Activated T-cell treated with anti-CD3 and anti-CD28 coated beads, Interleukin-2, amount 50 U/mL, for 4 hours (primary cell): ENCODE measurements around the gene CLDN10. TPM values are rescaled to one million over a fixed set of nuclear protein-coding genes. Genes with fewer than 3 reads are reported as not detected.
A peak's percentile ranks its signal among the peaks of the same experiment; 100 is the strongest.
"Not testable (repeated sequence)": the region's sequence is repeated elsewhere in the genome, so short reads cannot be mapped to it uniquely, and the experiment has no call there.

Experiments used
- ATAC-seq, 2 donors: fragments of 200-7000 bp; cut with Tn5 transposase; one replicate each; pipeline ENCODE4 v1.10.0; 2021
- DNase-seq: peaks from one replicate; pipeline ENCODE4 v3.0.0-alpha.2; 2020
- H3K27me3 Mint-ChIP-seq: one replicate; pipeline ENCODE4 v1.8.0; 2021; ENCODE audit warnings: low read depth, mixed read lengths
- H3K36me3 Mint-ChIP-seq: one replicate; pipeline ENCODE4 v1.8.0; 2022; ENCODE audit warnings: mixed read lengths; ENCODE audit not compliant: insufficient read depth
- H3K4me1 Mint-ChIP-seq: one replicate; pipeline ENCODE4 v1.8.0; 2021; ENCODE audit warnings: low read depth, mixed read lengths
- H3K4me3 Mint-ChIP-seq: one replicate; pipeline ENCODE4 v1.8.0; 2021; ENCODE audit warnings: mild to moderate bottlenecking, moderate library complexity, mixed read lengths
- H3K9me3 Mint-ChIP-seq: one replicate; pipeline ENCODE4 v1.8.0; 2021; ENCODE audit warnings: mixed read lengths
- total RNA-seq, 3 donors: library from RNA; stranded (reverse); gene quantifications; one replicate each; pipeline ENCODE4 v1.2.1, GENCODE V29; 2021

CLDN10 gene
- total RNA-seq, 3 donors from 2014 or later, result not detected

DNA sequence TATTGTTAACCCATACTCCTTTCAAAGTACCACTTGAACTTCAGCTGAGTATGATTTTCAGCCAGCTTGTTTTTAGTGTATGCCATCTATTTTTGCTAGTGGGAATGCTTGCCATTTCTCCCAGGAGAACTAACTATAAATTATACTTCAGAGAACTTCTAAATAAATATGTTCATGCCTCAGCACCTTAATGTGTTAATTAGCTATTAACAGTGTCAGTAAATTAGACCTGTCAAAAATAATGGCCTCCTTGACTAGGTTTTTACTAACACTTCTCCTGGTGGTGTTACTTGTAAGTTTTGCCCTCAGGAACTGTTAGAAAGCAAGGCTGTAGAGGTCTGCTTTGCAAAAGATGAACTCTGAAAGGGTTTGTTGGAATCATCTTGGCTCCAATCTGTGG, 4.5 kb downstream of the CLDN10 start:
- Mint-ChIP-seq H3K27me3 (peaks cover 47% of the 10 kb centered on the region), H3K4me1 (peaks cover 6% of the 10 kb centered on the region), H3K9me3 (no peaks in the 10 kb centered on the region), H3K4me3 (no peak overlapping the region), H3K36me3 (no peaks in the 10 kb centered on the region)
- no peak for DNase-seq
- no peak for ATAC-seq

DNA sequence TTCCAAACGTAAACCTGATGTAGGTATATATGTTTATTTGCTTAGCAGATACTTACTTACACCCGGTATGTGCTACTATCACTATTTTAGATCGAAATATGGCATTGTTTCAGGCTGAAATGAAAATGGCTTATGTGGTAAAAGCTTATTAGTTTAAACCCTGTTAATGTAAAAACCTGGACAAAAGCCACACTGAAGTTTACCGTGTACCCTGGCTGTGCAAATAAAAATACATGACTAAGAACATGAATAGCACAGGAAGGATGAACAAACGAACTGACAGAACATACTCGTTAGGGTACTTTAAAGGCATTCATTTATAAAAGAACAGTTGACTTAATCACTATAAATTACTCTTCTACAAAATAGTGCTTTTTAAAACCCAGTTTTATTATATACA, 6.6 kb downstream of the CLDN10 start:
- Mint-ChIP-seq H3K27me3 (peaks cover 35% of the 10 kb centered on the region), H3K4me3 (no peak overlapping the region), H3K36me3 (no peaks in the 10 kb centered on the region), H3K4me1 (no peaks in the 10 kb centered on the region), H3K9me3 (no peaks in the 10 kb centered on the region)
- ATAC-seq (no peak), DNase-seq (no peak)

DNA sequence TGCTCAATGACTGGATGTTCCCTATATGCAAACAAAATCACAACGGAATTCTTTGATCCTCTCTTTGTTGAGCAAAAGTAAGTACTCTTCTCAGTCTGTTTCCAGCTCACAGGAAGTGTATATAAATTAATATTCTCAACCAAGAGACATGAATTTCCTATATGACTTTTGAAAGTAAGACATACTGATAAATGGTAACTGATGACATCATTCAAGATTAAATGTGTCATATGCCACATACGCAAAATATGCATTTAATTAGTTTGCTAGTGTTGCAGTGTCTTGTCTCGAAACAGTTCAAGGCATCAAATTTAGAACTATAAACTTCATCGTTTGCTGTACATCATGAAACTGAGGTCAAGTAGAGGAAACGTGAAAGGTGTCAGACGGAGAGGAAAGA, 7.9 kb downstream of the CLDN10 start:
- no peak for DNase-seq
- Mint-ChIP-seq H3K36me3 (no peaks in the 10 kb centered on the region), H3K27me3 (peaks cover 27% of the 10 kb centered on the region), H3K4me3 (no peak overlapping the region), H3K9me3 (no peaks in the 10 kb centered on the region), H3K4me1 (no peaks in the 10 kb centered on the region)
- ATAC-seq, result no peak

DNA sequence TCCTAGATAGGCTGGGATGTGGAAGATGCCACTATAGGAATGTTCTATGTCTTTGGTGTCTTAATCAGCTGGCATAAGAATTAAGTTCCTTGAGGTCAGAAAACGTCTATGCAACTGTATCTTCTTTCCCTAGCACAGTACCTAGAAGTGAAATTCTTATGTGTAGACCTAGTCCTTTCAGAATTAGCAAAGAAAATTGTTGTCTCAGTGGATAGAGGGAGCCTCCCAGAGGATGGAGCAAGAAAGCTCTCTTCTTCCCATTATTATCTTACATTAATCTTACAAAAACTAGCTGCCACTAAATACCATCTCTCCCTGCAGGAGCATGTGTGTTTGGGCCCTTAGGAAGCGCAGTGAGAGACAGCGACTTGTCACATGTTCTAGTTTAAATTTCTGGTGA, 11.6 kb downstream of the CLDN10 start:
- DNase-seq (no peak), ATAC-seq (no peak)
- no peaks in the 10 kb centered on the region for H3K9me3 Mint-ChIP-seq
- H3K27me3 Mint-ChIP-seq, result peaks cover 18% of the 10 kb centered on the region
- H3K4me3 Mint-ChIP-seq, result no peak overlapping the region
- H3K4me1 Mint-ChIP-seq, result no peaks in the 10 kb centered on the region
- H3K36me3 Mint-ChIP-seq, result no peaks in the 10 kb centered on the region

DNA sequence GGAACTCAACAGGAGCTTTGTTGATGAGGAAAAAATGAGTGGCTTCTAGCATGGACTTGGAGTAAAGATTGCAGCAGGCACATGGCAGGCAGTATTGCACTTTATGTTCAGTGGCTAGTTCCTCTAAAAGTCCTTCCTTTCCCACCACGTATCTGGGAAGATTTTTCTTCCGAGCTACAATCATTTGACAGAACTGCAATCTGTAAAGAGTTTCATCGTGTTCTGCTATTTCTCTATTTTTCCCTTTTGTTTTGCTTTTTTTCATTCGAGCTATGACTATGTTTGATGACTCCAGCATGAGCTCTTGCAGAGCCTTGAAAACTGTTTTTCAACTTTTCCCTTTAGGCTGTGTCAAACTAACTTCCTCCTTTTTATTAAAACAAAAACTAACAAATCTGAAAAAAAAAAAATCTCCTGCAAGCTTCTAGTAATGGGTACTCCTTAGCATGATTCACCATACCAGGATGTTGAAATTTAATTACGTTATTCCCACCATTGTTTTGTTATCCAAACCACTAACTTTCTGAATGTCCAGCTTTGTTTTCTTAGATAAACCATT, 12.3 kb downstream of the CLDN10 start:
- no peak for ATAC-seq
- Mint-ChIP-seq H3K36me3 (no peaks in the 10 kb centered on the region), H3K9me3 (no peaks in the 10 kb centered on the region), H3K4me3 (no peak overlapping the region), H3K4me1 (no peaks in the 10 kb centered on the region), H3K27me3 (peaks cover 15% of the 10 kb centered on the region)
- no peak for DNase-seq

DNA sequence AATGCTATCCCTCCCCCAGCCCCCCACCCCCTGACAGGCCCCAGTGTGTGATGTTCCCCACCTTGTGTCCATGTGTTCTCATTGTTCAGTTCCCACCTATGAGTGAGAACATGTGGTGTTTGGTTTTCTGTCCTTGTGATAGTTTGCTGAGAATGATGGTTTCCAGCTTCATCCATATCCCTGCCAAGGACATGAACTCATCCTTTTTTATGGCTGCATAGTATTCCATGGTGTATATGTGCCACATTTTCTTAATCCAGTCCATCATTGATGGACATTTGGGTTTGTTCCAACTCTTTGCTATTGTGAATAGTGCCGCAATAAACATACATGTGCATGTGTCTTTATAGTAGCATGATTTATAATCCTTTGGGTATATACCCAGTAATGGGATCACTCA, 13.2 kb downstream of the CLDN10 start:
- DNase-seq, H3K36me3 Mint-ChIP-seq, H3K4me3 Mint-ChIP-seq: not testable (repeated sequence)

DNA sequence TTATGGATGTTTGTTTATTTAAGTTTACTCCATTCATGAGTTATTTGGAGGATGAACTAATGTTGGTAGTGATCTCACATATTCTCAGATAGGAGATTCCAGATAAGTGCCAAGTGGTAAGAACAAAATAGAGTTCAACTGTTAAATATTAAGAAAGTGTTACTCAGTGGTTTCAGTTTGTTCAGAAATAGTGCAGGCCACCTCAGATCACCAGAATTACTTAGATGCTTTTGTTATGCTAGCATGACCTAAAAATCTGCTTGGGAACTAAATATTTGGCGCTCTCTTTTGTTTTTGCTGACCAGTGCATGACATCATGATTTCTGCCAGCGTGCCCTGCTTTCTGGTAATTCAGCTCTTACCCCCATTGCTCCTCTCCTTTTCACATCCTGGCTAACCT, 15.6 kb downstream of the CLDN10 start:
- no peak overlapping the region for H3K4me3 Mint-ChIP-seq
- no peaks in the 10 kb centered on the region for H3K4me1 Mint-ChIP-seq
- ATAC-seq (no peak), DNase-seq (no peak)
- peaks cover 22% of the 10 kb centered on the region for H3K27me3 Mint-ChIP-seq
- H3K9me3 Mint-ChIP-seq, result no peaks in the 10 kb centered on the region
- no peaks in the 10 kb centered on the region for H3K36me3 Mint-ChIP-seq

More for the DNA sequence above, 13.2 kb downstream of the CLDN10 start:
- not testable (repeated sequence) for H3K9me3 Mint-ChIP-seq, ATAC-seq, H3K4me1 Mint-ChIP-seq
- peaks cover 16% of the 10 kb centered on the region for H3K27me3 Mint-ChIP-seq

DNA sequence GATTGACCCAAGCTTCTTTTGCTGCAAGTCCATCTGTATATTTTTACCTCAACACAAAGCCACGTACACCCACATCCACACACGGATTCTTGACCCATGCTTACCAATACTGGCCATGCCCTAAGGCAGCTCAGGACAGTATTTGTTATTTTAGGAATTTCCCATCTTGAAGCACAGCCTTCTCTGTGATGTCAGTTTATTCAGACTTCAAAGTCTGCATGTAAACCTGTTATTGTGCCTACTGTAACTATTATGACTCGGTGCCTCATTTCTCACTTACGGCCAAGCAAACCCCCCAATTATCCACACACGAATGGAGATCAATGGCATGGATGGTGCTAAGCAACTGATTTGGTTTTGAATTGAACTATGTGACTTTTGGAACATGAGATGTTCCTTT, 17.5 kb downstream of the CLDN10 start:
- Mint-ChIP-seq H3K4me1 (no peaks in the 10 kb centered on the region), H3K36me3 (no peaks in the 10 kb centered on the region), H3K27me3 (peaks cover 27% of the 10 kb centered on the region), H3K4me3 (no peak overlapping the region), H3K9me3 (no peaks in the 10 kb centered on the region)
- DNase-seq (no peak), ATAC-seq (no peak)

DNA sequence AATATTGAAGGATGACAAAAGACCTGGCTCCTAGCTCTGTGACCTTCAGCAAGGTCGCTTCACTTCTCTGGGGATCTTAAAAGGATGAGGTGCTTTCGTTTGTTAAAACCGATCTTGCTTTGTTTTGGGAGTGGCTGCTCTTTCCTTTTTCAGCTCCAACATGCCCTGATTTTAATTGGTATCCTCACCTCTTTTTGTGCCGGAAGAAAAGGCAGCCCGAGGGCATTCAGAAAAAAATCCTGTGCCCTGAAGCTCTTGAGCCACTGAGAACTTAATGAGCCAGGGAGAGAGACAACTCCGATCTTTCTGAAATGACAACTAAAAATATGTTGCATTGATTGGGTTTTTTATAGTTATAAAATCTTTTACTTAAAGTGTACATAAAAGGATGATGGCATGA, 19.4 kb downstream of the CLDN10 start:
- H3K4me1 Mint-ChIP-seq, result no peaks in the 10 kb centered on the region
- no peak overlapping the region for H3K4me3 Mint-ChIP-seq
- ATAC-seq, result no peak
- DNase-seq, result no peak
- no peaks in the 10 kb centered on the region for H3K9me3 Mint-ChIP-seq
- no peaks in the 10 kb centered on the region for H3K36me3 Mint-ChIP-seq
- H3K27me3 Mint-ChIP-seq, result peaks cover 27% of the 10 kb centered on the region

DNA sequence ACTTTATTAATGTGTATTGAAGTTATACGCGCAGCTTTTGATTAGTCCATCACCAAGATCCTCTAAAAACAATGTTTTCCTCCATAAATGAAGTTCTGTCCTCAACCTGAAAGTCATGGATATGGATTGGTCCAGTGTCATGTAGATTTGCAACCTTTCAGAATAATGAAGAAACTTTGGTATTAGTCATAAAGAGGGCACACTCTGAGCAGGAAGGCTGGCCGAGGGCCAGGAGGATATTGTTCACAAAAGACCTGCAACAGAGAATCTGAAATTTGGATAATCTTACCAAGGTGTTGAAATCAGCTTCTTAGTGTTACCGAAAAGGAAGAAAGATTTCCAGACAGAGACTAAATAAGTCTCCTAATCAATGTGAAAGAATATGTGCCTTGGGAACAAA, 20.7 kb downstream of the CLDN10 start:
- Mint-ChIP-seq H3K36me3 (no peaks in the 10 kb centered on the region), H3K27me3 (peaks cover 22% of the 10 kb centered on the region), H3K9me3 (no peaks in the 10 kb centered on the region), H3K4me3 (no peak overlapping the region), H3K4me1 (no peaks in the 10 kb centered on the region)
- DNase-seq, result no peak
- ATAC-seq, result no peak

DNA sequence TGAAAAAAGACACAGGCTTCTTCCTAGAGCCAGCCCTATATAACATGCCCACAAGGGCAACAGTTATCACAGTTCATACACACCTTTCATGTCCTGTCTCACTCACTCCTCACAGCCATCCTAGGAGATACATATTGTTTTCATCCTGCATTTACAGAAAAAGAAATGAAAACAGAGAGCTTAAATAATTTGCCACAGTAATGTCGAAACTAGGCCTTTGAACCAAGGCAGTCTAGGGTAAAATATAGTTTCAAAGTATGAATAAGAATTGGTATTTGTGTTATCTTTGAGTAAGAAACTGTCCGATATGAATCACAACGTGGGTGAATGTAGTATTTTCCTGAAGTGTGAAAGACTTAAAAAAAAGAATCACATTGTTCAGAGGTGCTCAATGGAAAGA, 26.8 kb downstream of the CLDN10 start:
- H3K4me1 Mint-ChIP-seq, result no peaks in the 10 kb centered on the region
- no peaks in the 10 kb centered on the region for H3K36me3 Mint-ChIP-seq
- no peak for DNase-seq
- H3K27me3 Mint-ChIP-seq, result peaks cover 10% of the 10 kb centered on the region
- H3K4me3 Mint-ChIP-seq, result no peak overlapping the region
- ATAC-seq, result peak; percentile 30 to 63
- no peaks in the 10 kb centered on the region for H3K9me3 Mint-ChIP-seq

DNA sequence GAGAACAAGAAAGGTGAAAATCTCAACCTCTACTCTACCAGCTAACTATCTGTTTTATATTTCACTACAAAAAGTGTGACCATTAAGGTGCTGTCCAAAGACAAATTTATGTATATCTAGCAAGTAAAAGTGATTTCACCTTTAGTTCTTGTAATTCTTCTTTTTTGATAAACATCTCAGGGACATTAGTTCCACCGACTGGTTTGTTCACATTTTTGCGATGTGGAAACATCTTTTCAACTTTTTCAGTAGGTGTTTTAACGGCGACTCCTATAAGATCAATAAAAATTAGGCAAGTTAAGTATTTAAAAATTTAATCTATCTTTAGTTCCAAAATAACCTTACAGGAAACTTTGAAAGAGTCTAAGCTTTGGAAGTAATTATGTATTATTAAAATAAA, 33.3 kb downstream of the CLDN10 start:
- Mint-ChIP-seq H3K4me3 (no peak overlapping the region), H3K4me1 (no peaks in the 10 kb centered on the region), H3K27me3 (peaks cover 11% of the 10 kb centered on the region), H3K36me3 (no peaks in the 10 kb centered on the region), H3K9me3 (no peaks in the 10 kb centered on the region)
- ATAC-seq (no peak), DNase-seq (no peak)

DNA sequence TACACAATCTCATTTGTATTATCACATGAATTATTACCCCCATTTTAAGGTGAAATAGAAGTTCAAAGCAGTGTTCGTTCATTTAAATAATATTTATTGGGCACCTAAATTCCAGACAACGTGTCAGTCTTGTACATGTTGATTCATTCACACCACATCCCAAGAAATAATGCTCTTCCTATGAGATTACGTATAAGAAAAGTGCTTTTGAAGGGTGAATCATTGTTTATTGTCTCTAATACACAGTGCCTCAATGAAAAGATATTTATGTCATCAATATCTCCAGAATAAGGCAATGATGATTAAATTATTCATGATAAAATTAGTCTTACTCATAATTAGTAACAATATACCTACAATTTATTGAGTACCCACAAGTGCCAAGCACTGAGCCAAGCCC, 35.6 kb downstream of the CLDN10 start:
- no peaks in the 10 kb centered on the region for H3K9me3 Mint-ChIP-seq
- no peak overlapping the region for H3K4me3 Mint-ChIP-seq
- no peaks in the 10 kb centered on the region for H3K36me3 Mint-ChIP-seq
- DNase-seq, result no peak
- peaks cover 11% of the 10 kb centered on the region for H3K27me3 Mint-ChIP-seq
- no peaks in the 10 kb centered on the region for H3K4me1 Mint-ChIP-seq
- ATAC-seq, result no peak

DNA sequence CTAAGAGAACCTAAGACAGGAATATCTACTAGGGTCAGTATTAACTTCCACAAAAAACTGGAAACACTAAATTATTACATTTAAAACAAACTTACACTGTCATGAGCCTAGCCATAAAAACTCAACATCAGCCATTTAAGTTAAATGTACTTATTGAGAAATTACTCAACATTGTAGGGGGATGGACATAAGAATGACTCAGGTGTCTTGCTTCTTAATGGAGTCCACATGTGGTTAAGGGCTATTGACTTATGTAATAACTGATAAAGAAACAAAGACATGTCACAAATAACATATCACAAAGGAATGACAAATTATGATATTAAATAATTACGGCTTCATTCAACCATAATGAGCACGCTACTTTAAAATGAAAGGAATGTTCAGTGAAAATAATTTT, 36.2 kb downstream of the CLDN10 start:
- H3K36me3 Mint-ChIP-seq, result no peaks in the 10 kb centered on the region
- H3K4me1 Mint-ChIP-seq, result no peaks in the 10 kb centered on the region
- no peak overlapping the region for H3K4me3 Mint-ChIP-seq
- DNase-seq, result no peak
- H3K9me3 Mint-ChIP-seq, result no peaks in the 10 kb centered on the region
- peaks cover 11% of the 10 kb centered on the region for H3K27me3 Mint-ChIP-seq
- no peak for ATAC-seq

DNA sequence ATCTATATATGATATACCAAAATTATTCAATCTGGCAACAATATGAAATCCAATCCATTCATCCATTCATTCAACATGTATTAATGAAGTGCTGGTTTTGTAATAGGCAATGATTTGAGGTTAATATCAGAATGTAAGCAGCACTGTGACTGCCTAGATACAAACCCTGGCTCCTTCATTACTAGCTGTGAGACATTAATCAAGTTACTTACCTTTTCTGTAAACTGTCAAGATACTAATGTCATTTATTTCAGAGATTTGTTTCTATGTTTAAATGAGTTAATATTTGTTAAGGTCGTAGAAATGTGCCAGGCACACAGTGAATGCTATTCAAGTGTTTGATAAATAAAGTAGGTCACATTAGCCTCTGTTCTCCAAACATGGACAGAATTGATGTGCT, 40.9 kb downstream of the CLDN10 start:
- Mint-ChIP-seq H3K4me3 (no peak overlapping the region), H3K27me3 (peaks cover 11% of the 10 kb centered on the region), H3K9me3 (no peaks in the 10 kb centered on the region), H3K36me3 (no peaks in the 10 kb centered on the region), H3K4me1 (no peaks in the 10 kb centered on the region)
- DNase-seq (no peak), ATAC-seq (no peak)

DNA sequence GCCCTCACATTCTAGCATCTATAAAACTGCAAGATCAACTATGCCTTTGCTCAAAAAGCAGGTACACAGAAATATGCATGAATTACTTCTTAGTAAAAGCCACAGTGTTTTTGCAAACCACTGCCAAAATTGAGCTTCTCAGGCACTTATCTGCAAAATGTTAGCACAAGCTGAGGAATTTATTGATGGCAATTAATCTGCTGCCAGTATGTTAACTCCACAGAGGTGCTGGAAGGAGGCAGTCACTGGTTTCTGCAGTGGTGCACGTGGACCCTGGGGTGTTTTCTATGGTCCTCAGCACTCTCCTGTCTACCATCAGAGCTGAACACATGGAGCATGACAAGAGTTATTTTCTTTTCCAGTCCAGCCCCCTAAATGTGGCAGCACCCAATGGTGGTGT, 44.2 kb downstream of the CLDN10 start:
- no peaks in the 10 kb centered on the region for H3K36me3 Mint-ChIP-seq
- no peaks in the 10 kb centered on the region for H3K4me1 Mint-ChIP-seq
- ATAC-seq (no peak), DNase-seq (no peak)
- H3K9me3 Mint-ChIP-seq, result no peaks in the 10 kb centered on the region
- H3K27me3 Mint-ChIP-seq, result peaks cover 1% of the 10 kb centered on the region
- H3K4me3 Mint-ChIP-seq, result no peak overlapping the region
